ENCODE results near the gene ZBTB12.

- TF ChIP-seq YY1 (IDR thresholded peaks at IDR 0.05; ENCODE audit: low read depth, low read length) (no peak), EZH2 (IDR thresholded peaks at IDR 0.05; ENCODE audit: low read depth, low read length, severe bottlenecking) (no peak), BRCA1 (IDR thresholded peaks at IDR 0.05; ENCODE audit: low read depth, low read length) (no peak), CEBPB (IDR thresholded peaks at IDR 0.05; ENCODE audit: low read depth, low read length) (peak; percentile 84), POLR2AphosphoS5 (IDR thresholded peaks at IDR 0.05; ENCODE audit: low read depth, low read length) (no peak), RBBP5 (IDR thresholded peaks at IDR 0.05; ENCODE audit: borderline replicate concordance, low read depth, low read length) (no peak), POLR2A (IDR thresholded peaks at IDR 0.05; ENCODE audit: control extremely low read depth in 1 of 2, low read depth in 2 of 2, low read length in 2 of 2) (no peak), TCF12 (IDR thresholded peaks at IDR 0.05; ENCODE audit: low read depth, low read length) (no peak)
- TF ChIP-seq, protein P1, sequence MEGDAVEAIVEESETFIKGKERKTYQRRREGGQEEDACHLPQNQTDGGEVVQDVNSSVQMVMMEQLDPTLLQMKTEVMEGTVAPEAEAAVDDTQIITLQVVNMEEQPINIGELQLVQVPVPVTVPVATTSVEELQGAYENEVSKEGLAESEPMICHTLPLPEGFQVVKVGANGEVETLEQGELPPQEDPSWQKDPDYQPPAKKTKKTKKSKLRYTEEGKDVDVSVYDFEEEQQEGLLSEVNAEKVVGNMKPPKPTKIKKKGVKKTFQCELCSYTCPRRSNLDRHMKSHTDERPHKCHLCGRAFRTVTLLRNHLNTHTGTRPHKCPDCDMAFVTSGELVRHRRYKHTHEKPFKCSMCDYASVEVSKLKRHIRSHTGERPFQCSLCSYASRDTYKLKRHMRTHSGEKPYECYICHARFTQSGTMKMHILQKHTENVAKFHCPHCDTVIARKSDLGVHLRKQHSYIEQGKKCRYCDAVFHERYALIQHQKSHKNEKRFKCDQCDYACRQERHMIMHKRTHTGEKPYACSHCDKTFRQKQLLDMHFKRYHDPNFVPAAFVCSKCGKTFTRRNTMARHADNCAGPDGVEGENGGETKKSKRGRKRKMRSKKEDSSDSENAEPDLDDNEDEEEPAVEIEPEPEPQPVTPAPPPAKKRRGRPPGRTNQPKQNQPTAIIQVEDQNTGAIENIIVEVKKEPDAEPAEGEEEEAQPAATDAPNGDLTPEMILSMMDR (IDR thresholded peaks at IDR 0.05; ENCODE audit: control extremely low read depth in 1 of 3, insufficient read depth in 1 of 3, low read depth in 1 of 3, low read length in 3 of 3) = no peak
Measured at GRCh38 chr6:31907158-31907813, 5.4 kb upstream of the ZBTB12 start.
